Heart right ventricle (tissue), 16 donors: Measurements from ENCODE around the gene ZDHHC24. TPM values are rescaled to one million over a fixed set of nuclear protein-coding genes. Genes with fewer than 3 reads are reported as not detected.
"Not testable (repeated sequence)": the region's sequence is repeated elsewhere in the genome, so short reads cannot be mapped to it uniquely, and the experiment has no call there.

Source experiments
- ATAC-seq, 8 donors: fragments of 200-7000 bp; cut with Tn5 transposase; one replicate each; pipeline ENCODE4 v1.9.1; 2020; ENCODE audit warnings: mild to moderate bottlenecking in 8 of 8, moderate library complexity in 8 of 8, moderate number of reproducible peaks in 1 of 8
- DNase-seq, 2 donors: peaks; one replicate each; pipeline ENCODE4 v3.0.0-alpha.2; 2020
- H3K27ac ChIP-seq, 10 donors: fragments of 200-600 bp; sonication (generic) in 2 of 10; one replicate each; pipeline versions ENCODE4 v1.5.0 to v1.8.0; 2020 to 2022; ENCODE audit warnings: mild to moderate bottlenecking in 3 of 10
- H3K27me3 ChIP-seq, 7 donors: fragments of 200-600 bp; one replicate each; pipeline ENCODE4 v1.8.0; 2021 to 2022; ENCODE audit warnings: mild to moderate bottlenecking in 2 of 7
- H3K36me3 ChIP-seq, 9 donors: fragments of 200-600 bp; sonication (generic) in 1 of 9; one replicate each; pipeline versions ENCODE4 v1.5.0 to v1.8.0; 2020 to 2022; ENCODE audit warnings: mild to moderate bottlenecking in 2 of 9
- H3K4me1 ChIP-seq, 9 donors: fragments of 200-600 bp; sonication (generic) in 1 of 9; one replicate each; pipeline versions ENCODE4 v1.5.0 to v1.8.0; 2020 to 2022; ENCODE audit warnings: mild to moderate bottlenecking in 4 of 9
- H3K4me3 ChIP-seq, 10 donors: fragments of 200-600 bp; sonication (generic) in 2 of 10; one replicate each; pipeline versions ENCODE4 v1.5.0 to v1.8.0; 2020 to 2022; ENCODE audit warnings: mild to moderate bottlenecking in 7 of 10, moderate library complexity in 2 of 10
- H3K9me3 ChIP-seq, 11 donors: fragments of 200-600 bp in 10 of 11; sonication (generic) in 2 of 11; one replicate each; pipeline versions ENCODE4 v1.5.0 to v1.8.0; 2013 to 2022; ENCODE audit warnings: mild to moderate bottlenecking in 2 of 11, control low read depth in 1 of 11, moderate library complexity in 1 of 11
- WGBS, 2 donors: extraction: QIAGEN DNeasy Blood & Tissue Kit; methylation state at CpG; one replicate each; pipeline ENCODE4 v1.1.7; 2013; ENCODE audit warnings: inconsistent platforms in 1 of 2; 5-methylcytosine and 5-hydroxymethylcytosine counted together
- intact Hi-C, 10 donors: fragments of 100-400 bp; cut with DNase I; formaldehyde crosslinking; loops; one replicate each; pipeline versions ENCODE4 v1.11.1 to v1.14.2; 2022
- polyA plus RNA-seq, 2 donors: library from polyadenylated mRNA; stranded (reverse); fragments of 200-250 nt; gene quantifications; one replicate each; pipeline ENCODE4 v1.2.3, GENCODE V29; 2013
- total RNA-seq, 10 donors: library from RNA; stranded (reverse); fragmentation: NEBNext Ultra II Directional in 3 of 10; extraction: Animal tissue kit (Norgen Biotek cat#: 25700) in 3 of 10; gene quantifications; one replicate each; pipeline versions ENCODE4 v1.2.1 to v1.2.4, GENCODE V29; 2021 to 2023
- TF ChIP-seq, protein P1 (sequence below), 9 donors: fragments of 200-600 bp; sonication (generic) in 2 of 9; IDR thresholded peaks; one replicate each; pipeline versions ENCODE4 v1.5.0 to v1.8.0; 2021 to 2022; ENCODE audit warnings: antibody characterized with exemption in 9 of 9, mild to moderate bottlenecking in 5 of 9, moderate library complexity in 1 of 9
- donor health status: Arrhythmogenic right ventricular cardiomyopathy.
- donor health status: ischemic (EF 13 %, LVEDD 7.1; RV severe dilation, severe dysfunction).
- donor health status: healthy with polysubstance abuse.
- donor health status: DM: no; HTN: yes; CAD: no.
- donor health status: DM: no; HTN: no; CAD: no.
- donor health status: ischemic (EF 25% LVEDD 6.9; RV normal size, moderate dysfunction).
- donor health status: ischemic (EF 25% LVEDD 5.7; RV mildly dilated, moderate dysfunction).
- donor health status: healthy.
- donor health status: DM: yes; HTN: yes; CAD: no.
- donor health status: Ischemic cardiomyopathy.
- donor health status: ischemic (EF 35%, LVEDD 5.7; RV mildly dilated, moderate dysfunction).
- donor health status: nonischemic (EF 11% LVEDD 7.7; RV severe dilation, severe dysfunction).
- donor health status: DM: yes; HTN: yes; CAD: no.
- donor health status: PGD.
- donor health status: ischemic (EF 29% LVEDD 5.4; RV normal size, mild dysfunction).
- donor health status: nonischemic (EF 23%, LVEDD 6.1; RV moderate dilation, normal function).

ZDHHC24 gene
- total and polyA plus RNA-seq, 12 donors = 4.6 to 8.4 (median 5.8) TPM

DNA sequence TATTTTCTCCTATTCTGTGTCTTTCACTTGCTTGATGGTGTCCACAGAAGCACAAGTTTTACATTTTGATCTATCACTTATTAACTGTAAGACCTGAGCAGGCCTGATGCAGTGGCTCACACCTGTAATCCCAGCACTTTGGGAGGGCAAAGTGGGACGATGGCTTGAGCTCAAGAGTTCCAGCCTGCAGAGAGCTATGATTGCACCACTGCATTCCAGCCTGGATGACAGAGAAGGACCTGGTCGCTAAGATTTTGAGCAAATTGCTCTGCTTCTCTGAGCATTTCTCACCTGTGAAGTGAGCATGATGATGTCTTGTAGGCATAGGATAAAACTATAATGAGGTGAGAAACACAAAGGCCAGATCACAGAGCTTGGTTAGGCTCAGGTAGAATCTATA, 40.3 kb upstream of the ZDHHC24 start:
- Histone ChIP-seq H3K4me1 (no peaks in the 10 kb centered on the region), H3K9me3 (peaks cover 0 to 13% (median 0%) of the 10 kb centered on the region in 11 donors), H3K27me3 (no peaks in the 10 kb centered on the region), H3K4me3 (no peak overlapping the region), H3K27ac (no peak overlapping the region), H3K36me3 (no peaks in the 10 kb centered on the region)
- ATAC-seq (no peak), DNase-seq (no peak)
- TF ChIP-seq, protein P1, sequence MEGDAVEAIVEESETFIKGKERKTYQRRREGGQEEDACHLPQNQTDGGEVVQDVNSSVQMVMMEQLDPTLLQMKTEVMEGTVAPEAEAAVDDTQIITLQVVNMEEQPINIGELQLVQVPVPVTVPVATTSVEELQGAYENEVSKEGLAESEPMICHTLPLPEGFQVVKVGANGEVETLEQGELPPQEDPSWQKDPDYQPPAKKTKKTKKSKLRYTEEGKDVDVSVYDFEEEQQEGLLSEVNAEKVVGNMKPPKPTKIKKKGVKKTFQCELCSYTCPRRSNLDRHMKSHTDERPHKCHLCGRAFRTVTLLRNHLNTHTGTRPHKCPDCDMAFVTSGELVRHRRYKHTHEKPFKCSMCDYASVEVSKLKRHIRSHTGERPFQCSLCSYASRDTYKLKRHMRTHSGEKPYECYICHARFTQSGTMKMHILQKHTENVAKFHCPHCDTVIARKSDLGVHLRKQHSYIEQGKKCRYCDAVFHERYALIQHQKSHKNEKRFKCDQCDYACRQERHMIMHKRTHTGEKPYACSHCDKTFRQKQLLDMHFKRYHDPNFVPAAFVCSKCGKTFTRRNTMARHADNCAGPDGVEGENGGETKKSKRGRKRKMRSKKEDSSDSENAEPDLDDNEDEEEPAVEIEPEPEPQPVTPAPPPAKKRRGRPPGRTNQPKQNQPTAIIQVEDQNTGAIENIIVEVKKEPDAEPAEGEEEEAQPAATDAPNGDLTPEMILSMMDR (IDR thresholded peaks at IDR 0.05) = no peak
- intact Hi-C loops = no loop called here
- 54 to 62% methylated on average over 2 of the region's 2 CpGs for WGBS, 2 donors

DNA sequence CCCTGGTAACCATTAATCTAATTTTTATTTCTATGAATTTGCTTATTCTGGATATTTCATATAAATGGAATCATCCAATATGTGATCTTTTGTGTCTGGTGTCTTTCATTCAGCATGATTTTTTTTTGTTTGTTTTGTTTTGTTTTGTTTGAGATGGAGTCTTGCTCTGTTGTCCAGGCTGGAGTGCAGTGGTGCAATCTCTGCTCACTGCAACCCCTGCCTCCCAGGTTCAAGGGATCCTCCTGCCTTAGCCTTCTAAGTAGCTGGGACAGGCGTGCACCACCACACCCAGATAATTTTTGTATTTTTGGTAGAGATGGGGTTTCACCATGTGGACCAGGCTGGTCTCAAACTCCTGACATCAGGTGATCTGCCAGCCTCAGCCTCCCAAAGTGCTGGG, 39.6 kb upstream of the ZDHHC24 start:
- H3K36me3 ChIP-seq, ATAC-seq, H3K4me3 ChIP-seq, DNase-seq, H3K27ac ChIP-seq, H3K4me1 ChIP-seq, intact Hi-C loops, H3K27me3 ChIP-seq: not testable (repeated sequence)
- 90 to 95% methylated on average over 1 of the region's 1 CpG for whole genome bisulfite sequencing, 2 donors
- H3K9me3 ChIP-seq = peaks cover 0 to 13% (median 0%) of the 10 kb centered on the region in 11 donors

DNA sequence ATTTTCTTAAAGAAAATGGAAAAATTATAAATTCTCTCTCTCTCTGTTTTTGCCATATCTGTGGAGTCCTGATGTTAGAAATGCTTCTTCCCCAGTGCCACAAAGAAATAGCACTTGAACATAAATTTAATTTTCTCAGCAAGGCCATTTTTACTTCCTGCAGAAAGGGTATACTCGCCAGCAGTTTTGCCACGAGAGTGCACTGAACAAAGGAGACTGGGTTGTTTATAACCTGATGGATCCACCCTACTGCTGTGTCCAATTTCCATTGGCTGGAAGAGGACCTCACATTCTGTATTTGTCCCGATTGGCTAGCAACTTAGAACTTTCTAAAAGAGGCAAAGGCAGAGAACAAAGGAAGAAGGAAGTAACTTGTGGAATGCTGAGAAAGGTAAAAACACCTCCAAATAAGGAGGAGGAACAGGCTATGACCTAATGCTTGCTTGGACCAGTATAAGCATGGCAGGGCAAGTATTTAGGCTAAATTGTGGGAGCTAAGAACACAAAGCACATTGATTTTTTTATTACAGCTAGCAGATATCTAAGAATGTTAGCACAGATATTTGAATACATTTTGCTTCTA, 36.8 kb upstream of the ZDHHC24 start:
- 85 to 86% methylated on average over 3 of the region's 3 CpGs for WGBS, 2 donors
- H3K4me1 ChIP-seq = not testable (repeated sequence)
- intact Hi-C loops = loop anchor here in 1 of 10 donors (5.0 kb wide), 1 partner anchor 95 kb away; the partner anchor contains the start of gene RBM4B

DNA sequence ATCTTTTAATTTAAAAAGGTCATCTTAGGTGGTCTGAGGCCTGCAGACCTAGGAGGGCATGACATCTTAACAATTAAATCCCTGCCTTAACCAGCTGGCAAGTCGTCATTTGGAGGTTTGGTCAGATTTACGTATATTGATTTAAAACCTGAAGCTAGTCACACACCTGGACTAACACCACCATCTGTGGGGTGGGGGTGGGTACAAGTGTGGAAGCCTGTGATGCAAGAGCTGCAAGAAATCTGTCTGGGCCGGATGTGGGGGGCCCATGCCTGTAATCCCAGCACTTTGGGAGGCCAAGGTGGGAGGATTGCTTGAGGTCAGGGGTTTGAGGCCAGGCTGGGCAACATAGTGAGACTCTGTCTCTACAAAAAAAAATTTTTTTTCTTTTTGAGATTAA, 35.4 kb upstream of the ZDHHC24 start:
- no peak for DNase-seq
- H3K4me1 ChIP-seq = peaks cover 0 to 8% (median 6%) of the 10 kb centered on the region in 9 donors
- 78 to 81% methylated on average over 3 of the region's 3 CpGs for WGBS, 2 donors
- intact Hi-C loops = loop anchor here in 1 of 10 donors (5.0 kb wide), 1 partner anchor 96 kb away; the partner anchor contains the start of gene RBM4B
- H3K27ac ChIP-seq = no peak overlapping the region
- peaks cover 0 to 13% (median 0%) of the 10 kb centered on the region in 11 donors for H3K9me3 ChIP-seq
- H3K36me3 ChIP-seq = no peaks in the 10 kb centered on the region
- no peak overlapping the region for H3K4me3 ChIP-seq
- TF ChIP-seq, protein P1 (IDR thresholded peaks at IDR 0.05) = no peak
- no peaks in the 10 kb centered on the region for H3K27me3 ChIP-seq
- no peak for ATAC-seq

More for the DNA sequence above, 36.8 kb upstream of the ZDHHC24 start:
- H3K27ac ChIP-seq, ATAC-seq, H3K36me3 ChIP-seq, H3K4me3 ChIP-seq, H3K27me3 ChIP-seq, DNase-seq: not testable (repeated sequence)
- H3K9me3 ChIP-seq = peaks cover 0 to 13% (median 0%) of the 10 kb centered on the region in 11 donors

DNA sequence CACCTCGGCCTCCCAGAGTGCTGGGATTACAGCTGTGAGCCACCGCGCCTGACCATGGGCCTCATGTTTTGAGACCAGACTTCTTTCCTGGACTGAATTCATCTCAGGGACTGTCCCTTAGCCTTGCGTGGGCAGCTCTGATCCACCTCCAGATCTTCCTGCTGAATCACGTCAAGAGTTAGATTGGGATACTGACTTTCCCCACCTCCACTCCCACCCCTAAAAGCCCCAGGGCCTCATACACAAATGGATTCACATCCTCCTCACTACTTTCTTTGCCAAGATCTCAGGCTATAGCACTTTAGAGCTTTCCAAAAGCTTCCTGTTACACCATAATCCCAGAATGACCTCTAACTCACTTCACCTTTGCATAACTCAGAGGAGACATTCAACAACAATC, 35.0 kb upstream of the ZDHHC24 start:
- Histone ChIP-seq H3K4me1 (peaks cover 0 to 8% (median 6%) of the 10 kb centered on the region in 9 donors), H3K27ac (no peak overlapping the region), H3K4me3 (no peak overlapping the region), H3K9me3 (peaks cover 0 to 13% (median 0%) of the 10 kb centered on the region in 11 donors), H3K27me3 (no peaks in the 10 kb centered on the region), H3K36me3 (no peaks in the 10 kb centered on the region)
- intact Hi-C loops = loop anchor here in 1 of 10 donors (5.0 kb wide), 1 partner anchor 96 kb away; the partner anchor contains the start of gene RBM4B
- DNase-seq (no peak), ATAC-seq (peak in 2 of 8 donors; percentile 25 to 45)
- TF ChIP-seq, protein P1 (IDR thresholded peaks at IDR 0.05) = no peak
- WGBS, 2 donors = 55 to 67% methylated on average over 5 of the region's 5 CpGs
